GM18519 (cell line): ENCODE measurements around the gene CCDC80.
"Not testable (repeated sequence)": the region's sequence is repeated elsewhere in the genome, so short reads cannot be mapped to it uniquely, and the experiment has no call there.

ENCODE experiments used
- ATAC-seq: cut with Tn5 transposase; IDR thresholded peaks from one replicate; pipeline ENCODE4 v1.9.1; 2021; ENCODE audit warnings: mild to moderate bottlenecking, moderate library complexity; ENCODE audit not compliant: unreplicated experiment, low FRiP score

Gene CCDC80

DNA sequence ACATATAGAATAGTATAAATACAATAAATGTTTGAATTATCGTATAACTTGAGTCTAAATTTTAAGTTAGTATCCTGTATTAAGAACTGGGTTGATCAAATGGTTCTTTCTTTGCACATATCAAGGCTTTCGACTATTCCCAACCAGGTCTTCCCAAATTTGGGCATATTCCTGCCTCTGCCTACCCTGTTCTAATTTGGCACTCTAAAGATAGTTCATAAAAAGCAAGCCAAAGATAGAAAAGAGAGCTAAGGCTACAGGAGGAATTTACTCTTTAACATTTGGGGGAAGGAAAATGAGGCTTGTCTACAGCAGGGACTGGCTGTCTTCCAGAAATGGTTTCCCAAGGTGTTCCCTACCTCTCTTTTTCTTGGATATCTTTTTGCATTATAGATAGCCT is 43.0 kb downstream of the CCDC80 start:
- no peak for ATAC-seq

DNA sequence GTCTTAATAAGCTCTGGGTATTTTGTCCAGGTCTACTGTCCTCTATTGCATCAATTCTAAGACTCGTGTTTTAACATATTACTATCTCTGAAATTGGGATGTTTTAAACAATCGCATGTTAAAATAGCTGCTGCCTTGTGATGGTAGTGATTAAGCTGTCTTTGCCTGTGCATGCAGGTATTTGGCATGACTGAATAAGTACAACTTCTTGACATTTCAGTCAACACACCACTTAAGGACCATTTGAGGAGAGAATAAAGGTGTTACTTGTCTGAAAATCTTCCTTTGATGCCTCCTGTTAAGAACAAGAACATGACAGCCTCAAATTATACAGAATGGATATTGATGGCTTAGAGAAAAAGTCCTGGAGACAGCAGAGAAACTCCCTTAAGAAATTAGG is 46.1 kb downstream of the CCDC80 start:
- ATAC-seq = no peak

DNA sequence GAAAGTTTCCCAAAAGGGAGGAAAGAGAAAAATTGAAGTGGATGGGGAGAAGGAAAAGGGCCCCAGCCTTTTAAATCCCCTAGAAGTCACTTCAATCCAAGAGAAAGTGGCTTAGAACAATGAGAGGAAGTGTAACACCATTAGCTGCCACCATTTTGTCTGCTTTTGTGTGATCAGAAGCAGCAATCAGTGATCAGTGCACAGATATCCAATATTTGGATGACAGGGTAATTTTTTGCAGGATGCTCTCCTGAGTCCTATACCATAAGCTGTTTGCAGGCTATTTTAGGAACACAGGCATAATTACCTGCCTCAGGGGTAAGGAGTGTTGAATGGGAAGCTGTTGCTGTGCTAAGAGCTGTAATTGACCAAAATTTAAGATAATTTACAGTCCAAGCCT is 47.7 kb downstream of the CCDC80 start:
- ATAC-seq = no peak

DNA sequence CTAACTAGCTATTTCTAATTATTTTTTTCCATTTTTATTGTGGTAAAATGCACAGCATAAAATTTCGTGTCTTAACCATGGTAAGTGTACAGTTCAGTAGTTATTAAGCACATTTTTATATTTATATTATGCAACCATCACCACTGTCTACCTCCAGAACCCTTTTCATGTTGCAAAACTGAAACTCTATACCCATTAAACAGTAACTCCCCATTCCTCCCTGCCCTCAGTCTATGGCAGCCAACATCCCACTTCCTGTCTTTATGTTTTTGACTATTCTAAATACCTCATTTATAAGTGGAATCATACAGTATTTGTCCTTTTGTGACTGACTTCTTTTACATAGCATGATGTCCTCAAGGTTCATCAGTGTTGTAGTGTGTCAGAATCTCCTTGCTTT is 53.6 kb downstream of the CCDC80 start:
- no peak for ATAC-seq

DNA sequence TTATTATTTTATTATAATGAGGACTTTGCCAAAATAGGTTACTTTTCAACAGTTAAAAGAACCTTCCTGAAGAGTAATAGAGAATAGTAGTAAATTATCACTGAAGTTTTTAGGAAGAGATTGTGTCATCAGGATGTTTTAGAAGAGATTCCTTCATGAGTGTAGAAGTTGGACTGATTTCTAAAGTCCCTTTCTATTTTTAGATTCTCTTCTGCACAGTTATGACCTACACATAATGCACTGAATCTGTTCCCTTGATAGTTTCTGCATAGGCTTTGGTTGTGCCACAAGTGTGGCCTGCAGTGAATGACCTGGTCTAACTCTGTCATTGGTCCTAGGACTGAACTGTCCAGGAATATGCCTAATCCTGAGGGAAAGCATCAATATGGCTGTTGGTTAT is 55.2 kb downstream of the CCDC80 start:
- ATAC-seq = no peak

DNA sequence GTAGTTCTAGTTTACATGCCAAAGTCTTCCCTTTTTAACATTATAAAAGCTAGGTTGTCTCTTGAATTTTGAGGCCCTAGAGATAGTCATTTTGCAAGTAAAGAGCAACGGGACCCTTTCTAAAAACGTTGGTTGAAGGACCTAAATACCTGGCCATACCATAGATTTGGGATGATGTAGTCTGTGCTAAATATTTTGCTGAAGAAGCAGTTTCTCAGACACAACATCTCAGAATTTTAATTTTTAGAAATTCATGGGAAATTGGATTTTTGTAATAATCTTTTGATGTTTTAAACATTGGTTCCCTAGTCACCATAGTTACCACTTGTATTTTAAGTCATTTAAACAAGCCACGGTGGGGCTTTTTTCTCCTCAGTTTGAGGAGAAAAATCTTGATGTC is 57.8 kb downstream of the CCDC80 start:
- ATAC-seq = no peak

DNA sequence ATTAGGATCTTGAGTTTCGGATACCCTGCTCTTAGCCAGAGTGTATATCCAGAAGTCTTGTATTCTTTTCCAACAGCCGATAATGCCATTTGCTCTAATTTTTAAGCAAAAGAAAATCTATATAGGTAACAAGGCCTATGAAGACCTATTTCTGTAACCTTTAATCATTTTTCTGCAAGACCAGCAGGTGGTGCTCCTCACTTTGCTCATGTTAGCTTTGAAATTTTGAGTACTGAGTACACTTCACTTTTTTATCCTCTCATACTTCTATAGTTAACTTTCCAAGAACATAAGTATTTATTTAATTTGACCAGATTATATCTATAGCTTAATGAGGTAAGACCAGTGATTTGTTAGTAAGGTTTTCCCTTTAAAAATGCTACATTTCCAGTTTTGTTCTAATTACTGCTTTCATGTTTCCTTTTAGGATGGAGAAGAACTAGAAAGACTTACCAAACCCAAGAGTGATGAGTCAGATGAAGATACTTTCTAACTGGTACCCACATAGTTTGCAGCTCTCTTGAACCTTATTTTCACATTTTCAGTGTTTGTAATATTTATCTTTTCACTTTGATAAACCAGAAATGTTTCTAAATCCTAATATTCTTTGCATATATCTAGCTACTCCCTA is 58.6 kb downstream of the CCDC80 start:
- no peak for ATAC-seq

DNA sequence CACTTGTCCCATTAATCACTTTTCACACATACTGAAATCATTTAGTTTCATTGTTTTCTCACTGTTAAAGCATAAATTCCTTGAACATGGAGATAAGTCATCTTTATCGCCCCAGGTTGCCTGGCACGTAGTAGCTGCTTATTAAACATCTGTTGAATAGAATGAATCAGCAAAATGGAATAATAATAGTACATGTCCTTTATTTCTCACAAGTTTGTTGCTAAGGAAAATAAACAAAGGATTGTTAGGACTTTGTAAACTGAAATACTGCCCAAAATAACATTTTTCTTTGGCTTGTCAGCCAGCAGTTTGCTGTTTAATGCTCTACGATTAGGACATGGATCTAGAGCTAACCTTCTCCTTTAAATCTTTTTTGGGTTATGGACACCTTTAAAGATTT is 61.2 kb downstream of the CCDC80 start:
- ATAC-seq = no peak

DNA sequence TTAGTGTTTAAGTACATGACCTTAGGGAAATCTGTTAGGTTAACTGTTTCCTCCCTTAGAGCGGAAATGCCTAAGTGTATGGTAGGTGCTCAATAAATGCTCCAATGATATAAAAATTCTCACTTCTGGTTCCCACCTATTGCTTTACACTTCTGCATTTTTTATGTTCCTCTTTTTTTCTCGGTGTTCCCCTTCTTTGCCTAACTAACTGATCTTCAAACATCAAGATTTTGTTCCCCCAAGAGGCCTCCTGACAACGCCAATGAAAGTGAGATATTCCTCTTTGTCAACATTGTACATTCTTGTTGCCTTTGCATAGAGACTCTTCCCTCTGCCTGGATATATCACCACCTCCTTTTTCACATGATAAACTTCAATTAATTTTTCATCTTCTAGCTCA is 61.7 kb downstream of the CCDC80 start:
- ATAC-seq = no peak

DNA sequence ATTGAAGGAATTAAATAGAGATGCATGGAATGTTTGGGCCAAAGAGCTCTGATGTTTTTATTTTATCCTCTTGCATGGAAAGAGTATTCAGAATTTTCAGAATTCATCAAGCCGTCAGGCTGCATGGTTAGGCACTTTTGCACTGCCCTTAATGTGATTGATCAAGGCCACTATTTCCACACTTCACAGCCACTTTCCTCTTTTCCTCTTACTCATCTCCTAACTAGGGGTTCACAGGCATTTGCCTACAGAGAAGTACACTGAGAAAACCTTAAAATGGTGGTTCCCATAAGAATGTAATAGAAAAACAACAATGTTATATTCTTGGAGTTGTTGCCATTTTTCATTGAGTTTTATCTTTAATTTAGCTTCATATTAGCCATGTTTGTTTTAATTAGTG is 68.2 kb downstream of the CCDC80 start:
- ATAC-seq = no peak

DNA sequence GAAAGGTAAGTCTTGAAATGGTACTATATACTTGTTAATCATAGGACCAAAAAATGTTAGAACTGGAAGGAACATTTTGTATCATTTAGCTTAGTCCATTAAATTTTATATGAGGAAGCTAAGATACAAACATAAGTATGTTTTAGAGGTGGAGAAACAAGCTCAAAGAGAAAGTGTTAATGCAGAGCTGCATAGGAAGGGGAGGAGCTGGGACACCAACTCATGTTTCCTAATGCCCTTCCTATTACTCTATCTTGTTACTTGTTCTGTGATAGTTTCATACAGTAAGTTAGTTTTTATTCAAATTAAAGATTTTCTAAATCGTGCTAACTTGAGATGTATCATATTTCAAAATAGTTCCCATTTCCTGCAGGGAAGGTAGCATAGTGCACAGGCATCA is 71.7 kb downstream of the CCDC80 start:
- ATAC-seq = no peak

DNA sequence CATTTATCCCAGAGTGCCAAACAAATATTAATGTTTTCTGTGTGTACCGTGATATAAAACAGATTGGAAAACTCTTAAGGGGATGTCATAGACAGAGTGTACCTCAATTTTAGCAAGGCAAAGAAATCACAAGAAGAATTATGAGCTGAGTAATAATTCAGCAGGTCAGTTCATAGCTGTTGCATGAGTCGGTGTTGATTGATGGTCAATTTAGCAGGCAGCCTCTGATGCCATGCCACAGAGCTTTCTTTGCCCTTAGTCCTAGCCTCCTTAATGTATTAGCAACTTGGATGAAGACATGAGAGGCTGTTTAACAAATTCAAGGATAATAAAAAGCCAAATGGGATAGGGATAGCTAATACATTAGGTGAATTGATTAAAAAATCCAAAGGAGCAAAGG is 72.3 kb downstream of the CCDC80 start:
- ATAC-seq = no peak

DNA sequence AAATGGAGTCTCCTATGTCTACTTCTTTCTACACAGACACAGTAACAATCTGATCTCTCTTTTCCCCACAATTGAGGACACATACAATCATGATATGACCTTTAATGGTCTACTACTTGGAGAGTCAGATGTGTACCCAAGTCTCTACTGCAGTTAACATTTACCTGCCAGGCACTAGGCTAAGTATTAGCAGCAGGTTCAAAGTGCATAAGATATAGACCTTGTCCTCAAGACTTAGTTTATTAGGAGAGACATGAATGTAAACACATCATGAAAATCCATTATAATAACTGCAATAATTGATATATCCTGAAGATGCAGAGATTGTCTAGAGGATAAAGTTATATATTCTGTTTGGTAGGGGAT is 76.0 kb downstream of the CCDC80 start:
- no peak for ATAC-seq

DNA sequence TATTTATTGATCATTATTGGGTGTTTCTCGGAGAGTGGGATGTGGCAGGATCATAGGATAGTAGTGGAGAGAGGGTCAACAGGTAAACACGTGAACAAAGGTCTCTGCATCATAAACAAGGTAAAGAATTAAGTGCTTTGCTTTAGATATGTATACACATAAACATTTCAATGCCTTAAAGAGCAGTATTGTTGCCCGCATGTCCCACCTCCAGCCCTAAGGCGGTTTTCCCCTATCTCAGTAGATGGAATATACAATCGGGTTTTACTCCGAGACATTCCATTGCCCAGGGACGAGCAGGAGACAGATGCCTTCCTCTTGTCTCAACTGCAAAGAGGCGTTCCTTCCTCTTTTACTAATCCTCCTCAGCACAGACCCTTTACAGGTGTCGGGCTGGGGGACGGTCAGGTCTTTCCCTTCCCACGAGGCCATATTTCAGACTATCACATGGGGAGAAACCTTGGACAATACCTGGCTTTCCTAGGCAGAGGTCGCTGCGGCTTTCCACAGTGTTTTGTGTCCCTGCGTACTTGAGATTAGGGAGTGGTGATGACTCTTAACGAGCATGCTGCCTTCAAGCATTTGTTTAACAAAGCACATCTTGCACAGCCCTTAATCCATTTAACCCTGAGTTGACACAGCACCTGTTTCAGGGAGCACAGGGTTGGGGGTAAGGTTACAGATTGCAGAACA is 76.5 kb downstream of the CCDC80 start:
- not testable (repeated sequence) for ATAC-seq

DNA sequence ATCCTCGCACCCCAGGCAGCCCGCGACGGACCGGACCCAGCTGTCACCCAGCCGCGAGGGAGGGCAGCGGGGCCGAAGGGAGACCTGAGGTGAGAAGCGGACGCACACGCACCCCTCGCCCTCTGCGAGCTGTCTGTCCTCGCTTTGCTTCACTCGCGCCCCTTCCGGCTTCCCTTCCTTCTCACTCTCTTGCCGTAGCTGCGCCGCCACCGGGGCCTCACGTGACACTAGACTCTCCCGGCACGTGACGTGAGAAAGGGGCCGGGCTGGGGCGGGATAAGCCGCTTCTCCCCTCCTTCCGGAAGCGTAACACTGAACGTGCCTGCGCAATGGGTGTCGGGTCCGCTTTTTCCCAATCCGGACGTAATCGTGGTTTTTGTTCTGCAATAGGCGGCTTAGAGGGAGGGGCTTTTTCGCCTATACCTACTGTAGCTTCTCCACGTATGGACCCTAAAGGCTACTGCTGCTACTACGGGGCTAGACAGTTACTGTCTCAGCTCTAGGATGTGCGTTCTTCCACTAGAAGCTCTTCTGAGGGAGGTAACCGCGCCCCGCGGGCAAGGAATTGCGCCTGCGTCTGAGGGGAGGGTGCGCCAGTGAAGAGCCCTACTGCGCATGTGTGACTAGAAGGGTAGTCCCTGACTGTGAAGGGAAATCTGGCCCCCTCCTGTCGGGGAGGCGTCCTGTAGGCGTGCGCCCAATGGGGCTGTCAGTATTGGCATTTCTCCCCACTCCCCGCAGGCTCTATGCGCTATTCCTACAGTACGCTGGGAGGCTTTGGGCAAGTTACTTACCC is 79.0 kb downstream of the CCDC80 start, which contains the start of the genes ATG3 and SLC35A5:
Gene ATG3, minus strand, starts transcription at position 229 of the 796 bp plus-strand sequence. CDS start 434 bp downstream, outside the sequence.
Gene SLC35A5, plus strand, starts transcription at position 312 of the 796 bp plus-strand sequence. CDS start 1,359 bp downstream, outside the sequence.
- ATAC-seq = peak; percentile 69

DNA sequence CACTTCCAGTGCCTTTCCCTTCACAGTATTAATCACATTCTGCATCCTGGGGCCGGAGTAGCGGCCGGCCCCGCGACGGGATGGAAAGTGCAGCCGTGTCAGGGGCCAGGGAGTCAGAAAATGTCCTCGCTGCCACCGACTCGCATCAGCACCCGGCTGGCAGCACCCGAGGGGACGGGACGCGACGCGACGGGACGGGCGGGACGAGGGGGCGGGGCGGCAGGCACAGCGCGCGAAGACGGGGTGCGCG is 79.5 kb downstream of the CCDC80 start:
- no peak for ATAC-seq

DNA sequence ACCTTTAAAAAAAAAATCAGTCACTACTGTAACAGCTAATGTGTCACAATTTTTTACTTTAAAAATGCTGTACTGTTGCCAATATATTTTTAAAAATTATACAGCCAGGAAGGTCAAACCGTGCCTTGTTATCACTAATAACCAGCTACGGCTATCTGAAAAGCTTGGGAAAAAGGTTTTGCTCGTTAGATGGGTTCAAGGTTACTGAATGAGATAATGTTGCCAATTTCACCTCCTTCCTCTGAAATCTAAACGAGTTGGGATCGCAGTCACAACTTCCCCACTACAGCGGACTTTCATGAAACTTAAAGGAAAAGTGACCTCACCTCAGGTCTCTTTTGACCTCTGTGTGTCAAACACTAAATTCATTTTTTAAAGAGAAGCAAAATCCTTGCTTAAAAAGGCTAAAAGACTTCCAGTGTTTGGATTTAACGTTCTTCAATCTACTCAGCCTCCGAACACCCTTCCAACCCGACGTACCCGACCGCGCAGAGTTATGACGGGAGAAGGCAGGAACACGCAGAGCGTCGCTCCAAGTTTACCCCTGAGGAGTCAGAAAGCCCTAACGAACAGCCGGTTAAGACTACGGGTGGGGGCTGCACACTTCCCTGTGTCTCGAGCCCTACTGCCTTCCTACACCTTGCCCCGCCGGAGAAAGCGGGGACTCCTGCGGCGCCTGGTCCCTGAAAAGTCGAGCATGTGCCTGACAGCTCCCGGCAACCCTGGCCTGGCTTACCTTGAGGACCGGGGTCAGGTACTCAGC is 80.0 kb downstream of the CCDC80 start:
- peak; percentile 16 for ATAC-seq

DNA sequence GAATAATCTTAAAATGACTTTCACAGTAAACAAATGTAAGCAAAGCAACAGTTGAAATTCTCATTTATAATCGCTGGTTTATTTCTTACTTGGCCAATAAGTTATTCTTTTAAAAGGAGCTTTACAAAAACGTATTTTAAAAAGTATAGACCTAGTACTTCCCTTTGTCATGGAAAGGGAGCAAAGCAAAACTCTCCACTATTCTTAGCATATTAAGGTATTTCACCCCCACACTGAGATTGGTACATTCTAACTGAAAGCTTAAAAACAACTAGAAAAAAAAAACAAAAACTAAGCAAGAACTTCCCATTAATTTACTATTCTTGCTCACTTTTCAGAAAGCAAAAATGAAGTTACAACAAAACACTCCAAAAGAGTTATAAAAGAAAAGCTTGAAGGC is 80.6 kb downstream of the CCDC80 start:
- no peak for ATAC-seq

DNA sequence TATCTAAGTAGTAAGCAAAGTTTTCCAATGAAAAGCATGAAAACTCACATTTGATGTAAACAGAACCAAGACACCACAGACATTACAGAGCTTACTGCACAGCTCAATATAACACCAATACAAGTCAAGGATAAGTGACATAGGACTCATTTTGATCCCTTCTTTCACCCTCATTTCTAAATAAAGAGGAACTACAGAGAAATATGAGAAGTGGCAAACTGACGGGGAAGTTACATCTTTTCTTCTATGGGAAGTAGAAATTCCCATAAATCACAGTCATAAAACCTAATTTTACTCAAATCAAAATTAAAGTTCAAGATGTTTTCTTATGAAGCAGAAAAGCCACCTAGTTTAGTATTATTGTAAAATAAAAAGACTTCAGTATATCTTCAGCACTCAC is 83.0 kb downstream of the CCDC80 start:
- no peak for ATAC-seq

DNA sequence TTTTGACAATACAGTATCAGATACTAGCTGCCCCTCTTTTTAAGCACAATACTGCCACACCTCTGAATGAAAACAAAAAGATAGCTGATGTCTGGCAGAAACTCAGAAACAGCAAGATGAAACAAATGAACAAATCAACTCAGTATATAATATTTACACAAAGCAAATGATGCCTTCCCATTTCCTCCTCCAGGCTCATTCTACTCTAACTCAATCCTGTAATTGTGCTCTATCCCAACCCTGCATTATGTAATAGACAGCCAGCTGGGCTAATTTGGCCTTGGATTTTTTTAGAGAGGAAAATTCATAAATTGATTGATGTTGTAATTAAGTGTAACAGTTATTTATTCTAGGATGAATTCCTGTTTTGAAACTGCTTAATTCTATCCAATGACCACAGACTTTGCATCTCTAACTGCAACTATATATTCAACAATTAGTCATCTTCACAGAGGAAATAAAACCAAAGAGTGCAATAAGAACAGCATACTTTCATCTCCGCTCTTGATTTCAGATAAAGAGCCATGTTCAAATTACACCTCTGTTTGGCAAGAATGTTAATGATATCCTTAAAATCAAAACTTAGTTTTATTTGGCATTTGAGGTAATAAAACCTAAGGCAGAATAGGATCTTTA is 85.3 kb downstream of the CCDC80 start:
- no peak for ATAC-seq

DNA sequence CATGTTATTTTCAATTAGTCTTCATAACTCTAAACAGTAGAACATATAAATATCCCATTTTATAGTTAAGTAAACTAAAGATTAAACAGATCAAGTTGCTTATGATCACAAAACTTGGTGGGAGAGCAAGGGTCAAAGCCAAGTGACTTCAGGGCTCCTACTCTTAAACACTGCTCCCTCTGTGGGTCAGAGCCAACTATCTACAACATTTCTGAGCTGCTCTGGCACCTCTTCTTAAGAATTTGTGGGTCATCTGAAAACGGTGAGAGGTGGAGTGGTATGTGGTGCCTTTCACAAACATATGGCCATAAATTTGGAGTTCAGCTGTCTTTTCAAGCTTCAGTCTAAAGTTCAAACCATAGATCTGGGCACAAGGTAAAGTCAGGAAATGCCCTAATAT is 90.1 kb downstream of the CCDC80 start:
- ATAC-seq = no peak
